ENCODE data around the gene TUB. TPM values are rescaled to one million over a fixed set of nuclear protein-coding genes. Genes with fewer than 3 reads are reported as not detected.

Gene TUB
- total and polyA plus RNA-seq, 2 donors (not counting 1 experiment from before 2014, with no cell fraction given): 0.06 to 0.10 TPM

- Histone ChIP-seq H3K36me3 (replicated peaks in 1 of 2; ENCODE audit: control extremely low read depth in 1 of 2, control insufficient read depth in 1 of 2, extremely low read depth in 1 of 2, insufficient read depth in 2 of 2, low read length in 1 of 2) (no peaks in the 10 kb centered on the region), H3K79me2 (ENCODE audit: control insufficient read depth, insufficient read depth, low read length) (no peaks in the 10 kb centered on the region), H3K9me3 (ENCODE audit: control extremely low read depth in 1 of 3, control insufficient read depth in 2 of 3, insufficient read depth in 1 of 3, low read length in 2 of 3) (no peaks in the 10 kb centered on the region), H2AFZ (ENCODE audit: insufficient read depth, low read depth, low read length, poor library complexity, severe bottlenecking) (no peak overlapping the region), H3K4me3 (ENCODE audit: control extremely low read depth in 1 of 5, extremely low read depth in 1 of 5, insufficient read depth in 1 of 5, low read depth in 2 of 5, low read length in 4 of 5) (no peak overlapping the region), H3K27ac (ENCODE audit: low read length in 2 of 2) (no peak overlapping the region), H4K20me1 (ENCODE audit: control insufficient read depth, insufficient read depth, low read length, poor library complexity, severe bottlenecking) (no peaks in the 10 kb centered on the region), H3K27me3 (replicated peaks in 1 of 4; ENCODE audit: control extremely low read depth in 1 of 4, control insufficient read depth in 3 of 4, insufficient read depth in 4 of 4, low read length in 3 of 4) (peaks cover 0 to 2% (median 0%) of the 10 kb centered on the region in 4 experiments), H3K4me1 (ENCODE audit: control insufficient read depth in 2 of 2, insufficient read depth in 2 of 2, low read length in 2 of 2) (peaks cover 0 to 5% of the 10 kb centered on the region in 2 donors), H3K9ac (ENCODE audit: low read length) (no peak overlapping the region), H3K4me2 (replicated peaks; ENCODE audit: low read depth, low read length, poor library complexity, severe bottlenecking) (no peak overlapping the region)
- Mint-ChIP-seq H3K9me3 (ENCODE audit: insufficient read depth) (no peaks in the 10 kb centered on the region), H3K27me3 (no peaks in the 10 kb centered on the region), H3K4me1 (peaks cover 2% of the 10 kb centered on the region), H3K27ac (no peak overlapping the region), H3K4me3 (no peak overlapping the region)
- TF ChIP-seq CTCF (IDR thresholded peaks at IDR 0.05): no peak
- no peak for TF ChIP-seq EZH2 (IDR thresholded peaks at IDR 0.05; ENCODE audit: borderline replicate concordance, insufficient read depth, low read depth, low read length, poor library complexity, severe bottlenecking)
- DNase-seq (no peak), ATAC-seq (ENCODE audit: low read depth) (no peak)
- intact Hi-C loops (cut with micrococcal nuclease): no loop called here
- ChIA-PET POLR2A (no interaction called here), CTCF (interaction anchor here (6.9 kb wide), 1 partner anchor 61 kb away, joined by 85 read pairs; no protein-coding TSS in a partner anchor)
- 89% methylated on average over 11 of the region's 11 CpGs for WGBS (ENCODE audit: insufficient coverage)
These were observed 13.6 kb downstream of the TUB start for GRCh38 chr11:8094656-8095055.

- DNase-seq (no peak), ATAC-seq (ENCODE audit: low read depth) (no peak)
- no peaks in the 10 kb centered on the region for H3K79me2 ChIP-seq (ENCODE audit: control insufficient read depth, insufficient read depth, low read length)
- POLR2A ChIA-PET: no interaction called here
- H3K4me2 ChIP-seq (replicated peaks; ENCODE audit: low read depth, low read length, poor library complexity, severe bottlenecking): no peak overlapping the region
- CTCF ChIA-PET: interaction anchor here (5.6 to 6.9 kb wide), 2 partner anchors 61 to 87 kb away, joined by 85 to 121 read pairs; no protein-coding TSS in a partner anchor
- peaks cover 0 to 2% (median 0%) of the 10 kb centered on the region in 4 experiments for H3K27me3 ChIP-seq (replicated peaks in 1 of 4; ENCODE audit: control extremely low read depth in 1 of 4, control insufficient read depth in 3 of 4, insufficient read depth in 4 of 4, low read length in 3 of 4)
- intact Hi-C loops (cut with micrococcal nuclease): no loop called here
- no peak overlapping the region for H2AFZ ChIP-seq (ENCODE audit: insufficient read depth, low read depth, low read length, poor library complexity, severe bottlenecking)
- no peak overlapping the region for H3K9ac ChIP-seq (ENCODE audit: low read length)
- no peaks in the 10 kb centered on the region for H3K9me3 ChIP-seq (ENCODE audit: control extremely low read depth in 1 of 3, control insufficient read depth in 2 of 3, insufficient read depth in 1 of 3, low read length in 2 of 3)
- no peak overlapping the region for H3K4me3 ChIP-seq (ENCODE audit: control extremely low read depth in 1 of 5, extremely low read depth in 1 of 5, insufficient read depth in 1 of 5, low read depth in 2 of 5, low read length in 4 of 5)
- peaks cover 0 to 5% of the 10 kb centered on the region in 2 donors for H3K4me1 ChIP-seq (ENCODE audit: control insufficient read depth in 2 of 2, insufficient read depth in 2 of 2, low read length in 2 of 2)
- H4K20me1 ChIP-seq (ENCODE audit: control insufficient read depth, insufficient read depth, low read length, poor library complexity, severe bottlenecking): no peaks in the 10 kb centered on the region
- WGBS (ENCODE audit: insufficient coverage): 50% methylated on average over 12 of the region's 12 CpGs
- H3K27ac ChIP-seq (ENCODE audit: low read length in 2 of 2): no peak overlapping the region
- H3K36me3 ChIP-seq (replicated peaks in 1 of 2; ENCODE audit: control extremely low read depth in 1 of 2, control insufficient read depth in 1 of 2, extremely low read depth in 1 of 2, insufficient read depth in 2 of 2, low read length in 1 of 2): no peaks in the 10 kb centered on the region
- H3K27me3 Mint-ChIP-seq: no peaks in the 10 kb centered on the region
- no peaks in the 10 kb centered on the region for H3K9me3 Mint-ChIP-seq (ENCODE audit: insufficient read depth)
- H3K4me1 Mint-ChIP-seq: peaks cover 2% of the 10 kb centered on the region
- no peak for TF ChIP-seq CTCF (IDR thresholded peaks at IDR 0.05)
- no peak for TF ChIP-seq EZH2 (IDR thresholded peaks at IDR 0.05; ENCODE audit: borderline replicate concordance, insufficient read depth, low read depth, low read length, poor library complexity, severe bottlenecking)
- no peak overlapping the region for H3K4me3 Mint-ChIP-seq
- no peak overlapping the region for H3K27ac Mint-ChIP-seq
These were observed 14.4 kb downstream of the TUB start for GRCh38 chr11:8095371-8095770.

Data from B cell (primary cell).